HuH-7 (cell line): ENCODE data around the gene ISG20.

Source experiments
- DNase-seq: peaks from one replicate; pipeline ENCODE4 v3.0.0; 2011; ENCODE audit warnings: low spot score

Gene ISG20

GRCh38 chr15:88655103-88655553 lies 16.3 kb downstream of the ISG20 start:
- no peak for DNase-seq

DNA sequence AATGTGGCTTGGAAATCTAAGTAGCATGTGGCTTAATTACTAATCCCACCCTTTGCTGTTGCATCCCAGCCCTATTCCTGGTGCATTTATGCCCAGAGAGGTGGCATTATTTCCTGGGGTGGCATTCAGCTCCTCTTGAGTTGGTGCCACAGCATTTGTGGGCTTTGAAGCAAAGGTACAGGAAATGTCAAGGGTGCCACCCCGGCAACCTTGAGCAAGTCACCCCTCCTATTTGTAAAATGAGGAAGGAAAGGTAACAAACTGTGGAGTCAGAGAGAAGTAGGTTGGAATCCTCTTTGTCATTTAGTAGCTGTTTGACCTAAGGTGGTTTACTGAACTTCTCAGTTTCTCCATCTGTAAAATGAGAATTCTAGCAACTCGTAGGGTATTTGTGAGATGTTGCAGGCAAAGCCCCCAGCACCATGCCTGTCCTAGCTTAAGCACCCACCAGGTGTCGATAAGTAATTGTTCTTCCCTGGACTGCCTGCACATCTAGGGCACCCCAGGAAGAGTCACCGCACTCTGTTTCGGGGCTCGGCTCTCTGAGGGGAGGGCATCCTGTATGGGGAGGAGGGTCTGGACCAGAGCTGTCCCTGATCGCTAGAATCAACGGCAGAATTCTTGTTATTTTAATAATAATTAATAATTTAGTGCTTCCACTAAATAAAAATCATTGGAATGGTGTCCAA lies 17.1 kb downstream of the ISG20 start:
- no peak for DNase-seq

GRCh38 chr15:88656760-88657221 lies 18.0 kb downstream of the ISG20 start:
- DNase-seq = no peak

GRCh38 chr15:88657326-88658069 lies 18.7 kb downstream of the ISG20 start:
- peak; percentile 78 for DNase-seq

- no peak for DNase-seq
Measured at GRCh38 chr15:88658070-88658965, 19.5 kb downstream of the ISG20 start.

DNA sequence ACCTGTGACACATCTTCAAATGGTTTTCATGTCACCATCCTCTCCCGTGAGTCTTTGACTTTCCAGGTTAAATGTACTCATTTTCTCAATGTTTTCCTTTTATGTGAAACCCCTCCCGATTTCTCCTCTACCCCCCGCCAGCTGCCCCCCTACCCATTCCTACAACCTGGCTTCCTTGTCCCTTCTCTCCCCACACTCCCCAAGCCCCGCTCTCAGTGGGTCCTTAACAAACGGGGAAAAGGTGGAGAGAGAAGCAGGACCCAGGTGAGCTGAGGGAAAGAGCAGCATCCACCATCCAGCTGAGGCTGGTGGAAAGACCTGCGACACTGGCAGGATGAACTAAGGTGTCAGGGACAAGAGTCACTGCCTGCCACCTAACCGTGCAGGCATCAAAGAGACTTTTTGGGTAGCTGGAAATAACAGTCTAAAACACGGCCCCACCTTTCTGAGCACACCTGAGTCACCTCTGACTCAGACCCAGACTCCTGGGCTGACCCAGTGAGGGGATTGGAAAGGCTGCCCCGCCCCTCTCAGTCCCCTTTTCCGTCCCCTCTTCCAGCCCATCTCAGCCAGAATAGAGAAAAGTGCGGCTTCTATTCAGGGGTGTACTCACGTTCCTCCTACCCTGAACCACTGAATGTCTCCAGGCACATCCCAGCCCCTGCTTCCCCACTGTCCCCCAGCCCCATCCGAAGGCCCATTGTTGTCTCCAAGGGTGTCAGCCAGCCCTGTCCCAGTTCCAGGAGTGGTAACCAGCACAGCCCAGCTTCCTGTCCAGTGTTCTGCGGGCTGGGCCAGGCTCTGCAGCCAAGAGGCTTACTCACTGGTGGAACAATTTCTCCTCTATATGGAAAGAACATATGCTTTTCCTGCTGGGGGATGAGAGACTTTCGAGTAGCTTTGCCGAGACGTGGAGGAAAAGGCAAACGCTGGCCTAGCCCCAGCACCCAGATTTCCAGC lies 20.4 kb downstream of the ISG20 start:
- no peak for DNase-seq

GRCh38 chr15:88661041-88661700 lies 22.4 kb downstream of the ISG20 start:
- no peak for DNase-seq

DNA sequence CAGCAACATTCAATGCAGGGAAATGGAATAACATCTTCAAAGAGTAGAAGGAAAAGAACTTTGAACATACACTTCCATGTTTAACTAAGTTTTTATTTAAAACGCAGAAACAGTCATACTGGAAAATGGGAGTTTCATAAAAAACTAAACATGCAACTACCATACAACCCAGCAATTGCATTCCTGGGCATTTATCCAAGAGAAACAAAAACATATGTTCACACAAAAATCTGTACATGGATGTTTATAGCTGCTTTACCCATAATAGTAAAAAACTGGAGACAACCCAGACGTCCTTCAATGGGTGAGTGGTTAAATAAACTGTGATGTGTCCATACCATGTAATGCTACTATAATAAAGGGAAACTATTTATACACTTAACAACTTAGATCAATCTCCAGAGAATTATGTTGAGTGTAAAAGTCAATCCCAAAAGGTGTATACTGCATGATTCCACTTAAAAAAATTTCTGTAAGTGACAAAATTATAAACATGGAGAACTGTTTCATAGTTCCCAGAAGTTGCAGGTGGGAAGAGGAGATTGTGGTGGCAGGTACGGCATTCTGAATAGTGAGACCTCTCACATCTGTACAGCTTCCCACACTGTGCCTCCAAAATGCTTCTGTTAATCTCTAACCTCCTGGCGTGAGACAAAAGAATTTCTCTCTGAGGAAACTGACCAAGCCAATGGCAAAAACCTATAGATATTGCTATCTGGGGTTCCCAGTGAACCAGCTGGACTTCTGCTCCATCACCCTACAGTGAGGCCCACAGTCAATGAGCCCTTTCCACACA lies 23.1 kb downstream of the ISG20 start:
- no peak for DNase-seq

- no peak for DNase-seq
Measured at GRCh38 chr15:88663141-88663621, 24.4 kb downstream of the ISG20 start.

GRCh38 chr15:88664151-88664778 lies 25.4 kb downstream of the ISG20 start:
- no peak for DNase-seq

DNA sequence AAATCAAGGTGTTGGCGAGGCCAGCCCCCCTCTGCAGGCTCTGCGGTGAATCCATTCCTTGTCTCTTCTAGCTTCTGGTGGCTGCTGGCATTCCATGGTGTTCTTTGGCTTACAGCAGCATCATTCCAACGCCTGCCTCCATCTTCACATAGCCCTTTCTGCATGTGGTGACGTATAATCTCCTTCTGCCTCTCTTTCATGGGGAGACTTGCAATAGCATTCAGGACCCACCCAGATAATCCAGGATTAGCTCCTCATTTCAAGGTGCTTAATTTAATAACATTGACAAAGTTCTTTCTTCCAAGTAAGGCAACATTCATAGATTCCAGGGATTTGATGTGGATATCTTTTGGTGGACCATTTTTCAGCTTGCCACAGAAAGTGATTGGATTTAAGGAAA lies 35.8 kb downstream of the ISG20 start:
- DNase-seq = no peak

DNA sequence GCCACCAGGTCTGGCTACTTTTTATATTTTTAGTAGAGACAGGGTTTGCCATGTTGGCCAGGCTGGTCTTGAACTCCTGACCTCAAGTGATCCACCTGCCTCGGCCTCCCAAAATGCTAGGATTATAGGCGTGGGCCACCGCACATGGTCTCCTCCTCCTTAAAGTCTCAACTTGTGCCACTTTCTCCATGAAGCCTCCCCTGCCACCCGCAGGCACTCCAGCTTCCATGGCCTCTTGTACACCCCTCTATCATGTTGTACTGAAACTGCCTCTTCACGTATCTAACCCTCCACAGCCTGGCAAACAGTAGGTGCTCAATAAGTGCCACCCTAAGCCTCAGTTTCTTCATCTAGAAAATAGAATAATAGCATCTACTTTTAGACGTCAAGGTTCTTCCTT lies 39.9 kb downstream of the ISG20 start:
- no peak for DNase-seq

DNA sequence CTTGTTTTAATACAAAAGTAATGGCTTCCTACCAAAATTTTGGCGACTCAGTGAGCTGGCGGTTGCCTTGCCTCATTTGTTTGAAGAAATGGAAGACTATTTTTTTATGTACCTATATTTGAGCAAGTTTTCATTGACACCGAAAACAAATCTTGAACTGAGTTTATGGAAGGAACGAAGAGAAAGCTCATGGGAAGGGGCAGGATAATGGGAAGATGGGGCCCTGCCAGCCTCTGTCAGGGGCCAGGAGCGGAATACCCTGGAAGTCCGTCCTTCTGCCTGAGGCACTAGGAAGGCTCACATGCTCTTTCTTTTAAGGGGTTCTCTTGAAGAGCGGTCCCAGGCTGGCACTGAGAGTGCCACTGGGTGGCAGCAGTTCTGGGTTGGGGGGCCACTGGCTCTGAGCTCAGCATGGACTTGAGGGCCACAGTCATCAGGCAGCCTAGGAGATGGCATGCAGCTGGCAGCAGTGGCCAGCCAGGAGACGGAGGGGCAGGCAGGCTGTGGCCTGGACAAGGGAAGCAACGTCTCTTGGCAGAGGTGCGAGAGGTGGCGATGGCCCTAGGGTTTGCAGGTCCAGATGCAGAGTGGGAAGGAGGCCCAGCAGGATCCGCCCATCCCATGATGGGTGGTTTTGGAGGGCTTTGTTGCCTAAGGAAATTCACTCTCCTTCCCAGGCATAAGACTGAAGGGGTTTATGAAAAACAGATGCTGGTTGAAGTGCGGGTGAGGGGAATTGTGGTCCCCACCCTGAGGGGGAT lies 41.6 kb downstream of the ISG20 start:
- DNase-seq = no peak

- DNase-seq = peak; percentile 77
Measured at GRCh38 chr15:88681610-88682221, 42.9 kb downstream of the ISG20 start.

GRCh38 chr15:88684345-88684744 lies 45.5 kb downstream of the ISG20 start:
- no peak for DNase-seq

- no peak for DNase-seq
Measured at GRCh38 chr15:88686166-88686565, 47.4 kb downstream of the ISG20 start.

GRCh38 chr15:88688394-88688933 lies 49.6 kb downstream of the ISG20 start:
- no peak for DNase-seq

GRCh38 chr15:88690331-88690730 lies 51.5 kb downstream of the ISG20 start:
- DNase-seq = no peak
